HepG2 (cell line): ENCODE data around the gene NSD1.

ENCODE experiments used
- CBX5 ChIP-seq: sonication (generic); formaldehyde crosslinking; IDR thresholded peaks from 2 replicates; pipeline ENCODE4 v1.4.0; 2020; ENCODE audit warnings: missing genetic modification reagents, borderline replicate concordance
- ESRRA ChIP-seq: sonication (generic); formaldehyde crosslinking; IDR thresholded peaks from 2 replicates; pipeline ENCODE4 v1.5.1; 2020; ENCODE audit warnings: mild to moderate bottlenecking, low read depth, missing genetic modification reagents
- TARDBP ChIP-seq: sonication (generic); formaldehyde crosslinking; IDR thresholded peaks from 2 replicates; pipeline ENCODE4 v1.8.0; 2022; ENCODE audit warnings: mild to moderate bottlenecking, missing genetic modification reagents
- ZBTB33 ChIP-seq: sonication (generic); formaldehyde crosslinking; IDR thresholded peaks from 2 replicates; pipeline ENCODE4 v1.4.0; 2020; ENCODE audit warnings: missing genetic modification reagents

- TF ChIP-seq TARDBP = no peak
- no peak for TF ChIP-seq ESRRA (CRISPR knock-in tag)
- TF ChIP-seq CBX5 (CRISPR knock-in tag) = no peak
- no peak for TF ChIP-seq ZBTB33 (CRISPR knock-in tag)
Observed at GRCh38 chr5:177297922-177298321, 164.3 kb downstream of the NSD1 start.
